Measurements from ENCODE around the gene TMEM255B. TPM values are rescaled to one million over a fixed set of nuclear protein-coding genes. Genes with fewer than 3 reads are reported as not detected.

Gene TMEM255B
- total RNA-seq, 2 donors from 2014 or later, result 3.0 to 4.2 TPM

- no peaks in the 10 kb centered on the region for H3K36me3 ChIP-seq
- H3K9ac ChIP-seq (ENCODE audit: low read depth in 2 of 2, low read length in 2 of 2), result peak overlapping the region in 1 of 2 donors; percentile 72
- H3K9me3 ChIP-seq, result no peaks in the 10 kb centered on the region
- TF ChIP-seq CTCF (IDR thresholded peaks at IDR 0.05), result no peak
- H3K27ac ChIP-seq, result peak overlapping the region; percentile 61
- intact Hi-C loops (cut with DNase I), result no loop called here
- no peak overlapping the region for H3K4me3 ChIP-seq
- peaks cover 52% of the 10 kb centered on the region for H3K4me1 ChIP-seq
- peak; percentile 51 for DNase-seq
- H3K27me3 ChIP-seq, result no peaks in the 10 kb centered on the region
These were observed 95.4 kb downstream of the TMEM255B start for GRCh38 chr13:113854238-113855011.

- intact Hi-C loops (cut with DNase I), result no loop called here
- H3K9me3 ChIP-seq, result no peaks in the 10 kb centered on the region
- peak overlapping the region; percentile 61 for H3K27ac ChIP-seq
- DNase-seq, result peak; percentile 74
- H3K36me3 ChIP-seq, result no peaks in the 10 kb centered on the region
- no peaks in the 10 kb centered on the region for H3K27me3 ChIP-seq
- peaks cover 58% of the 10 kb centered on the region for H3K4me1 ChIP-seq
- no peak for TF ChIP-seq CTCF (IDR thresholded peaks at IDR 0.05)
- H3K9ac ChIP-seq (ENCODE audit: low read depth in 2 of 2, low read length in 2 of 2), result peak overlapping the region in 1 of 2 donors; percentile 72
- no peak overlapping the region for H3K4me3 ChIP-seq
These were observed 96.2 kb downstream of the TMEM255B start for GRCh38 chr13:113855012-113855921.

DNA sequence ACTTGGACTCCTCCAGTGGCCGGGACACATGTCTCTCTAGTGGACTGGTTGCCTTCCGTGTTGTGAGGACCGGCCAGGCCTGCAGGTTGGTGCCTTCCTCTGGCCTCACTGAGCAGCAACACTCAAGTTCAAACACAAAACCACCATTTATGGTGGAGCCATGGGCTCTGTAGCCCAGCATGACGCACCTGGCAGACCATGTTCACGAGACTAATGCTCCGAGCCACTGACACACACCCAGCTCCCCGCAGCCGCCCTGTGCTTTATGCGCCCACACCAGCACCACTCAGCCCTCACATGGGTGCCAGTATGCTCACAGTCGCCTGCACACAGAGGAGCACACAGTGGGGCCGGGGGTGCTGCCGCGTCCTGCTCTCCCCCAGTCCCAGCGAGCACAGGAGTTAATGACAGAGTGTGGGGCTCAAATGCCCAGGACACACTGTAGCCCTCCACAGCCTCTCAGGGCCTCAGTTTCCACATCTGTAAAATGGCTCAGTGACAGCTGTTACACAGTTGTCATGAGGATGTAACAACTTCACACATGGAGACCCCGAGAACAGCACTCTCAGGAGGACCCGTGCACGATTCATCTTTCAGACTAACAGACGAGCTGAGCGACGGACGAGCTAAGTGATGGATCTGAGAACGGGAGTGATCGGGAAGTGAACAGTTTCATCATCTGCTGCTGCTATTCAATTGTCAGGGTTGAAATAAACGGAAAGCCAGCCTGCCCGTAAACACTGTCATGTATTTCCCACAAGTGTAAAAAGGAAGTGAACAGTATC, 97.1 kb downstream of the TMEM255B start:
- no peak for DNase-seq
- H3K36me3 ChIP-seq, result no peaks in the 10 kb centered on the region
- TF ChIP-seq CTCF (IDR thresholded peaks at IDR 0.05), result no peak
- H3K4me1 ChIP-seq, result peaks cover 58% of the 10 kb centered on the region
- H3K4me3 ChIP-seq, result no peak overlapping the region
- no peaks in the 10 kb centered on the region for H3K9me3 ChIP-seq
- no peaks in the 10 kb centered on the region for H3K27me3 ChIP-seq
- H3K27ac ChIP-seq, result peak overlapping the region; percentile 61
- peak overlapping the region in 1 of 2 donors; percentile 72 for H3K9ac ChIP-seq (ENCODE audit: low read depth in 2 of 2, low read length in 2 of 2)
- intact Hi-C loops (cut with DNase I), result no loop called here

DNA sequence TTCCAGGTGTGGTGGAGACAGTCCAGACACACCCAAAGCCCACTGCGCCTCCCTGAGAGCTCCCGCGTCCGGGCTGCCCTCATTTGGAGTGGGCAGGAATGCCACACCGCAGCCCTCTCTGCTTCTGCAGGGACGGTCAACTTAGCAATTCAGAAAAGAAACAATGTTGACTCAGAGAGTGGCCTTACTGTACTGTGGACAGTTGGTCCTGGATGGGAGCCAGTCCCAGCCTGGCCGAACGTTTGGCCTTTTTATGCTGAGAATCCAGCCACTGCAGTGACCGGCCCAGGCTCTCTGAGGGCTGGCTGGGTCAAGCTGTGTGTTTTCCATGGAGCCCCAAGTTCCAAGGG, 97.7 kb downstream of the TMEM255B start:
- peak overlapping the region; percentile 61 for H3K27ac ChIP-seq
- peaks cover 59% of the 10 kb centered on the region for H3K4me1 ChIP-seq
- peak; percentile 66 for DNase-seq
- H3K27me3 ChIP-seq, result no peaks in the 10 kb centered on the region
- no peak for TF ChIP-seq CTCF (IDR thresholded peaks at IDR 0.05)
- no peak overlapping the region for H3K4me3 ChIP-seq
- intact Hi-C loops (cut with DNase I), result no loop called here
- H3K9me3 ChIP-seq, result no peaks in the 10 kb centered on the region
- H3K9ac ChIP-seq (ENCODE audit: low read depth in 2 of 2, low read length in 2 of 2), result peak overlapping the region in 1 of 2 donors; percentile 72
- no peaks in the 10 kb centered on the region for H3K36me3 ChIP-seq
